WTC11 (cell line): ENCODE measurements around the gene TNRC6C. TPM values are rescaled to one million over a fixed set of nuclear protein-coding genes. Genes with fewer than 3 reads are reported as not detected.
"Not testable (repeated sequence)": the region's sequence is repeated elsewhere in the genome, so short reads cannot be mapped to it uniquely, and the experiment has no call there.

Experiments
- ATAC-seq: fragments of 200-7000 bp; cut with Tn5 transposase; 2 replicates; pipeline ENCODE4 v1.10.0; 2021; ENCODE audit warnings: mild to moderate bottlenecking, moderate library complexity
- CTCF ChIA-PET: fragments of 300-600 bp; sonication (Branson Sonifier 250); formaldehyde crosslinking; loops from one replicate; lab custom pipeline; 2021; ENCODE audit warnings: antibody characterized with exemption; lab: Charles Lee
- POLR2A ChIA-PET: fragments of 350-600 bp; sonication (Branson Sonifier 250); formaldehyde crosslinking; loops from one replicate; lab custom pipeline; 2021; ENCODE audit warnings: antibody characterized with exemption; lab: Charles Lee
- DNase-seq: peaks from one replicate; pipeline ENCODE4 v3.0.0; 2021; ENCODE audit warnings: low spot score
- H3K27ac Mint-ChIP-seq: 2 replicates; pipeline ENCODE4 v1.8.0; 2021; ENCODE audit warnings: mixed read lengths
- H3K27me3 Mint-ChIP-seq: 2 replicates; pipeline ENCODE4 v1.8.0; 2021; ENCODE audit warnings: low read depth, mild to moderate bottlenecking, moderate library complexity, mixed read lengths
- H3K36me3 Mint-ChIP-seq: 2 replicates; pipeline ENCODE4 v1.8.0; 2021; ENCODE audit warnings: mixed read lengths
- H3K4me1 Mint-ChIP-seq: 2 replicates; pipeline ENCODE4 v1.8.0; 2022; ENCODE audit warnings: mixed read lengths
- H3K4me3 Mint-ChIP-seq: 2 replicates; pipeline ENCODE4 v1.8.0; 2021; ENCODE audit warnings: mild to moderate bottlenecking, moderate library complexity, mixed read lengths
- H3K9me3 Mint-ChIP-seq: 2 replicates; pipeline ENCODE4 v1.8.0; 2021; ENCODE audit warnings: mixed read lengths
- FOXP1 ChIP-seq: sonication (generic); formaldehyde crosslinking; IDR thresholded peaks from 2 replicates; pipeline ENCODE4 v1.8.0; 2022; ENCODE audit warnings: missing genetic modification reagents, mild to moderate bottlenecking, moderate library complexity, borderline replicate concordance
- NR1H2 ChIP-seq: sonication (generic); formaldehyde crosslinking; IDR thresholded peaks from 2 replicates; pipeline ENCODE4 v1.9.0; 2021; ENCODE audit warnings: mild to moderate bottlenecking, moderate library complexity, missing genetic modification reagents
- NR2C2 ChIP-seq: sonication (generic); formaldehyde crosslinking; IDR thresholded peaks from 2 replicates; pipeline ENCODE4 v1.8.0; 2022; ENCODE audit warnings: mild to moderate bottlenecking, missing genetic modification reagents
- SMAD3 ChIP-seq: sonication (generic); formaldehyde crosslinking; IDR thresholded peaks from 2 replicates; pipeline ENCODE4 v1.8.0; 2022; ENCODE audit warnings: missing genetic modification reagents, mild to moderate bottlenecking, borderline replicate concordance
- TP53 ChIP-seq: sonication (generic); formaldehyde crosslinking; IDR thresholded peaks from 2 replicates; pipeline ENCODE4 v1.8.1; 2023; ENCODE audit warnings: mild to moderate bottlenecking, missing genetic modification reagents
- ZBTB21 ChIP-seq: sonication (generic); formaldehyde crosslinking; IDR thresholded peaks from 2 replicates; pipeline ENCODE4 v1.8.1; 2023; ENCODE audit warnings: mild to moderate bottlenecking, missing genetic modification reagents, borderline replicate concordance
- ZNF219 ChIP-seq: sonication (generic); formaldehyde crosslinking; IDR thresholded peaks from 2 replicates; pipeline ENCODE4 v1.8.0; 2023; ENCODE audit warnings: missing genetic modification reagents, mild to moderate bottlenecking, borderline replicate concordance
- ZNF317 ChIP-seq: sonication (generic); formaldehyde crosslinking; IDR thresholded peaks from 2 replicates; pipeline ENCODE4 v1.8.1; 2023; ENCODE audit warnings: low read depth, mild to moderate bottlenecking, moderate library complexity, missing genetic modification reagents, borderline replicate concordance
- ZNF423 ChIP-seq: fragments of 250-450 bp; sonication (Bioruptor Pico); IDR thresholded peaks from 2 replicates; pipeline ENCODE4 v2.1.2; 2022; ENCODE audit warnings: mild to moderate bottlenecking, moderate library complexity
- total RNA-seq: library from RNA; stranded (reverse); gene quantifications from 3 replicates; pipeline ENCODE4 v1.2.3, GENCODE V29; 2021
- TF ChIP-seq, protein P1 (sequence below): fragments of 250-450 bp; sonication (Bioruptor Pico); IDR thresholded peaks from 2 replicates; pipeline ENCODE4 v1.9.0; 2021; ENCODE audit warnings: mild to moderate bottlenecking, borderline replicate concordance
- TF ChIP-seq, protein P2 (sequence below): fragments of 200-600 bp; IDR thresholded peaks from 2 replicates; pipeline ENCODE4 v1.8.0; 2022; ENCODE audit warnings: antibody characterized with exemption
- TF ChIP-seq, protein P3 (sequence below): sonication (generic); formaldehyde crosslinking; IDR thresholded peaks from 2 replicates; pipeline ENCODE4 v1.8.0; 2022; ENCODE audit warnings: mild to moderate bottlenecking, missing genetic modification reagents
- TF ChIP-seq, protein P4 (sequence below): fragments of 250-450 bp; sonication (Bioruptor Pico); IDR thresholded peaks from 2 replicates; pipeline ENCODE4 v1.8.0; 2021; ENCODE audit warnings: mild to moderate bottlenecking
- TF ChIP-seq, protein P5 (sequence below): fragments of 250-450 bp; sonication (Bioruptor Pico); IDR thresholded peaks from 2 replicates; pipeline ENCODE4 v1.9.0; 2021; ENCODE audit warnings: moderate library complexity, mild to moderate bottlenecking, inconsistent platforms, borderline replicate concordance

TNRC6C gene
- total RNA-seq, 1 experiment from 2014 or later = 52.3 TPM

DNA sequence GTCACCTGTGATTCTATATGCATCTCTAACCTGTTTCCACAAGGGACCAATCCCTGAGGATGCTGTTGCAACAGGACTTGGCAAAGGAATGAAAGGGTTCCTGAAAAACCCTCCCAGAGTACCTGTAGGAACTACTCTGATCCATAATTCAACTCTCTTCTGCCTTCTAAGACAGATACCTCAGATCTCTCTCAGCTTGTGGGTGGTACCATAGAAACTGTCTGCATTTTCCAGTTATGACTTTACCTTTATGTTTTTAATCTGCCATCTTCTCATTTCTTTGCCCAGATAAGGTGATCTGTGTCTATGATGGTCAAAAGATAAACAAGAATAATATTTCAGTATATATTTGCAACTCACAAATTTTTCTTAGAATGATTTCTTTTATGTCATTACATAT lies 105.0 kb downstream of the TNRC6C start (continued):
- TF ChIP-seq, protein P1, sequence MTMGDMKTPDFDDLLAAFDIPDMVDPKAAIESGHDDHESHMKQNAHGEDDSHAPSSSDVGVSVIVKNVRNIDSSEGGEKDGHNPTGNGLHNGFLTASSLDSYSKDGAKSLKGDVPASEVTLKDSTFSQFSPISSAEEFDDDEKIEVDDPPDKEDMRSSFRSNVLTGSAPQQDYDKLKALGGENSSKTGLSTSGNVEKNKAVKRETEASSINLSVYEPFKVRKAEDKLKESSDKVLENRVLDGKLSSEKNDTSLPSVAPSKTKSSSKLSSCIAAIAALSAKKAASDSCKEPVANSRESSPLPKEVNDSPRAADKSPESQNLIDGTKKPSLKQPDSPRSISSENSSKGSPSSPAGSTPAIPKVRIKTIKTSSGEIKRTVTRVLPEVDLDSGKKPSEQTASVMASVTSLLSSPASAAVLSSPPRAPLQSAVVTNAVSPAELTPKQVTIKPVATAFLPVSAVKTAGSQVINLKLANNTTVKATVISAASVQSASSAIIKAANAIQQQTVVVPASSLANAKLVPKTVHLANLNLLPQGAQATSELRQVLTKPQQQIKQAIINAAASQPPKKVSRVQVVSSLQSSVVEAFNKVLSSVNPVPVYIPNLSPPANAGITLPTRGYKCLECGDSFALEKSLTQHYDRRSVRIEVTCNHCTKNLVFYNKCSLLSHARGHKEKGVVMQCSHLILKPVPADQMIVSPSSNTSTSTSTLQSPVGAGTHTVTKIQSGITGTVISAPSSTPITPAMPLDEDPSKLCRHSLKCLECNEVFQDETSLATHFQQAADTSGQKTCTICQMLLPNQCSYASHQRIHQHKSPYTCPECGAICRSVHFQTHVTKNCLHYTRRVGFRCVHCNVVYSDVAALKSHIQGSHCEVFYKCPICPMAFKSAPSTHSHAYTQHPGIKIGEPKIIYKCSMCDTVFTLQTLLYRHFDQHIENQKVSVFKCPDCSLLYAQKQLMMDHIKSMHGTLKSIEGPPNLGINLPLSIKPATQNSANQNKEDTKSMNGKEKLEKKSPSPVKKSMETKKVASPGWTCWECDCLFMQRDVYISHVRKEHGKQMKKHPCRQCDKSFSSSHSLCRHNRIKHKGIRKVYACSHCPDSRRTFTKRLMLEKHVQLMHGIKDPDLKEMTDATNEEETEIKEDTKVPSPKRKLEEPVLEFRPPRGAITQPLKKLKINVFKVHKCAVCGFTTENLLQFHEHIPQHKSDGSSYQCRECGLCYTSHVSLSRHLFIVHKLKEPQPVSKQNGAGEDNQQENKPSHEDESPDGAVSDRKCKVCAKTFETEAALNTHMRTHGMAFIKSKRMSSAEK = no peak
- TF ChIP-seq, all 79 proteins: peak for 0

DNA sequence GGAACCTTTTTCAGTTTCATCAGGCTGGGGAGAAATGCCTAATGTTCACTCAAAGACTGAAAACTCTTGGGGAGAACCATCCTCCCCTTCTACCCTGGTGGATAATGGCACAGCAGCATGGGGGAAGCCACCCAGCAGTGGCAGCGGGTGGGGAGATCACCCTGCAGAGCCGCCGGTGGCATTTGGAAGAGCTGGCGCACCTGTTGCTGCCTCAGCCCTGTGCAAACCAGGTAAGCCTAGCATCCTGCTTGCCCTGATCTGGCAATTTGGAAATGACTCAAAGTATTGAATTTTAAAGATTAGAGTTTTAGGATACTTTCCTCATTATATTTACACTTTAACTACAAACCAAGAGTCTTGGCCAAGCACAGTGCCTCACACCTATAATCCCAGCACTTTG lies 106.2 kb downstream of the TNRC6C start:
- no peak overlapping the region for H3K4me3 Mint-ChIP-seq
- TF ChIP-seq FOXP1 (CRISPR knock-in tag) = no peak
- TF ChIP-seq ZNF219 = no peak
- no peak for TF ChIP-seq ZNF423 (CRISPR knock-in tag)
- TF ChIP-seq NR2C2 (CRISPR knock-in tag) = no peak
- TF ChIP-seq ZNF317 (CRISPR knock-in tag) = no peak
- no peak for TF ChIP-seq SMAD3
- TF ChIP-seq, protein P2, sequence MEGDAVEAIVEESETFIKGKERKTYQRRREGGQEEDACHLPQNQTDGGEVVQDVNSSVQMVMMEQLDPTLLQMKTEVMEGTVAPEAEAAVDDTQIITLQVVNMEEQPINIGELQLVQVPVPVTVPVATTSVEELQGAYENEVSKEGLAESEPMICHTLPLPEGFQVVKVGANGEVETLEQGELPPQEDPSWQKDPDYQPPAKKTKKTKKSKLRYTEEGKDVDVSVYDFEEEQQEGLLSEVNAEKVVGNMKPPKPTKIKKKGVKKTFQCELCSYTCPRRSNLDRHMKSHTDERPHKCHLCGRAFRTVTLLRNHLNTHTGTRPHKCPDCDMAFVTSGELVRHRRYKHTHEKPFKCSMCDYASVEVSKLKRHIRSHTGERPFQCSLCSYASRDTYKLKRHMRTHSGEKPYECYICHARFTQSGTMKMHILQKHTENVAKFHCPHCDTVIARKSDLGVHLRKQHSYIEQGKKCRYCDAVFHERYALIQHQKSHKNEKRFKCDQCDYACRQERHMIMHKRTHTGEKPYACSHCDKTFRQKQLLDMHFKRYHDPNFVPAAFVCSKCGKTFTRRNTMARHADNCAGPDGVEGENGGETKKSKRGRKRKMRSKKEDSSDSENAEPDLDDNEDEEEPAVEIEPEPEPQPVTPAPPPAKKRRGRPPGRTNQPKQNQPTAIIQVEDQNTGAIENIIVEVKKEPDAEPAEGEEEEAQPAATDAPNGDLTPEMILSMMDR = no peak
- TF ChIP-seq, protein P3, sequence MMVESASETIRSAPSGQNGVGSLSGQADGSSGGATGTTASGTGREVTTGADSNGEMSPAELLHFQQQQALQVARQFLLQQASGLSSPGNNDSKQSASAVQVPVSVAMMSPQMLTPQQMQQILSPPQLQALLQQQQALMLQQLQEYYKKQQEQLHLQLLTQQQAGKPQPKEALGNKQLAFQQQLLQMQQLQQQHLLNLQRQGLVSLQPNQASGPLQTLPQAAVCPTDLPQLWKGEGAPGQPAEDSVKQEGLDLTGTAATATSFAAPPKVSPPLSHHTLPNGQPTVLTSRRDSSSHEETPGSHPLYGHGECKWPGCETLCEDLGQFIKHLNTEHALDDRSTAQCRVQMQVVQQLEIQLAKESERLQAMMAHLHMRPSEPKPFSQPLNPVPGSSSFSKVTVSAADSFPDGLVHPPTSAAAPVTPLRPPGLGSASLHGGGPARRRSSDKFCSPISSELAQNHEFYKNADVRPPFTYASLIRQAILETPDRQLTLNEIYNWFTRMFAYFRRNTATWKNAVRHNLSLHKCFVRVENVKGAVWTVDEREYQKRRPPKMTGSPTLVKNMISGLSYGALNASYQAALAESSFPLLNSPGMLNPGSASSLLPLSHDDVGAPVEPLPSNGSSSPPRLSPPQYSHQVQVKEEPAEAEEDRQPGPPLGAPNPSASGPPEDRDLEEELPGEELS (CRISPR knock-in tag) = no peak
- TF ChIP-seq TP53 (CRISPR knock-in tag) = no peak
- peaks cover 31% of the 10 kb centered on the region for H3K36me3 Mint-ChIP-seq
- ATAC-seq (no peak), DNase-seq (no peak)
- POLR2A ChIA-PET = no interaction called here
- no peaks in the 10 kb centered on the region for H3K9me3 Mint-ChIP-seq
- no peaks in the 10 kb centered on the region for H3K27me3 Mint-ChIP-seq
- no peaks in the 10 kb centered on the region for H3K4me1 Mint-ChIP-seq
- CTCF ChIA-PET = interaction anchor here (2.0 kb wide), 1 partner anchor 20 kb away, joined by 8 read pairs; no protein-coding TSS in a partner anchor
- H3K27ac Mint-ChIP-seq = no peak overlapping the region

DNA sequence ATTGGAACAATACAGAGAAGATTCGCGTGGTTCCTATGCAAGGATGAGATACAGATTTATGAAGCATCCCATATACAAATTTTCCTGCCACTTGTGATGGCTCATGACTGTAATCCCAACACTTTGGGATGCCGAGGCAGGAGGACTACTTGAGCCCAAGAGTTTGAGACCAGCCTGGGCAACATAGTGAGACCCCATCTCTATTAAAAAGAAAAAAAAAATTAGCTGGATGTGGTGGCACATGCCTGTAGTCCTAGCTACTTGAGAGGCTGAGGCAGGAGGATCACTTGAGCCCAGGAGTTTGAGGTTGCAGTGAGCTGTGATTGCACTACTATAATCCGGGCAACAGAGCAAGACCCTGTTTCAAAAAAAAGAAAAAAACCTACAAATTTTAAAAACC lies 108.5 kb downstream of the TNRC6C start:
- DNase-seq, H3K4me3 Mint-ChIP-seq, H3K27me3 Mint-ChIP-seq, H3K27ac Mint-ChIP-seq, H3K9me3 Mint-ChIP-seq, POLR2A ChIA-PET, CTCF ChIA-PET, H3K4me1 Mint-ChIP-seq, ATAC-seq: not testable (repeated sequence)
- peaks cover 51% of the 10 kb centered on the region for H3K36me3 Mint-ChIP-seq

DNA sequence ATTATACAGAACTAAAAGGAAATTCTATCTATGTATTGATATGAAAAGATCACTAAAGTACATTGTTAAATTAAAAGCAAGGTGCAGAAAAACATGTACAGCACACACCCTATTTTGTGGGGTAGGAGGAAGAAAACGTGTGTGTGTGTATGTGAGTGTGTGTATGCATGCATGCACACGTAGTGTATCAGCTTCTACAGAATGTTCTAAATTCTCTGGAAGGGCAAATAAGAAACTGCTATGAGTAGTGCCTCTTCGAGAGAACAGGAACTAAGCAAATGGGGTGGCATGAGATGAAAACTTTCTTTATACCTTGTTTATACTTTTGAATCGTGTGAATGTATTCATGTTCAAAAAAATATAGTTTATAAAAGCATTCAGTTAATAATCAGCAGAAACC lies 111.2 kb downstream of the TNRC6C start:
- DNase-seq (no peak), ATAC-seq (no peak)
- ChIA-PET CTCF (interaction anchor here (0.7 to 3.4 kb wide), 3 partner anchors 10 to 50 kb away, joined by 3 to 20 read pairs (median 6); no protein-coding TSS in a partner anchor), POLR2A (no interaction called here)
- no peak overlapping the region for H3K27ac Mint-ChIP-seq
- no peaks in the 10 kb centered on the region for H3K27me3 Mint-ChIP-seq
- TF ChIP-seq, protein P4, sequence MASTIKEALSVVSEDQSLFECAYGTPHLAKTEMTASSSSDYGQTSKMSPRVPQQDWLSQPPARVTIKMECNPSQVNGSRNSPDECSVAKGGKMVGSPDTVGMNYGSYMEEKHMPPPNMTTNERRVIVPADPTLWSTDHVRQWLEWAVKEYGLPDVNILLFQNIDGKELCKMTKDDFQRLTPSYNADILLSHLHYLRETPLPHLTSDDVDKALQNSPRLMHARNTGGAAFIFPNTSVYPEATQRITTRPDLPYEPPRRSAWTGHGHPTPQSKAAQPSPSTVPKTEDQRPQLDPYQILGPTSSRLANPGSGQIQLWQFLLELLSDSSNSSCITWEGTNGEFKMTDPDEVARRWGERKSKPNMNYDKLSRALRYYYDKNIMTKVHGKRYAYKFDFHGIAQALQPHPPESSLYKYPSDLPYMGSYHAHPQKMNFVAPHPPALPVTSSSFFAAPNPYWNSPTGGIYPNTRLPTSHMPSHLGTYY (CRISPR knock-in tag) = no peak
- no peak for TF ChIP-seq ZBTB21 (CRISPR knock-in tag)
- TF ChIP-seq, protein P3 (CRISPR knock-in tag) = no peak
- TF ChIP-seq, protein P5, sequence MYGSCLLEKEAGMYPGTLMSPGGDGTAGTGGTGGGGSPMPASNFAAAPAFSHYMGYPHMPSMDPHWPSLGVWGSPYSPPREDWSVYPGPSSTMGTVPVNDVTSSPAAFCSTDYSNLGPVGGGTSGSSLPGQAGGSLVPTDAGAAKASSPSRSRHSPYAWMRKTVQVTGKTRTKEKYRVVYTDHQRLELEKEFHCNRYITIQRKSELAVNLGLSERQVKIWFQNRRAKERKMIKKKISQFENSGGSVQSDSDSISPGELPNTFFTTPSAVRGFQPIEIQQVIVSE (CRISPR knock-in tag) = no peak
- no peak for TF ChIP-seq NR1H2 (CRISPR knock-in tag)
- peaks cover 75% of the 10 kb centered on the region for H3K36me3 Mint-ChIP-seq
- no peaks in the 10 kb centered on the region for H3K9me3 Mint-ChIP-seq
- no peak overlapping the region for H3K4me3 Mint-ChIP-seq
- no peaks in the 10 kb centered on the region for H3K4me1 Mint-ChIP-seq
